SU-DHL-6 (cell line): ENCODE results near the gene LRRC71.

Experiments
- H2AFZ ChIP-seq: fragments of 200-600 bp; sonication (generic); 2 replicates; pipeline ENCODE4 v1.6.1; 2014; ENCODE audit warnings: low read depth, mild to moderate bottlenecking, moderate library complexity, mixed read lengths, antibody characterized with exemption, low read length; ENCODE audit not compliant: severe bottlenecking
- H3F3A ChIP-seq: fragments of 200-600 bp; shearing (Covaris generic); 2 replicates; pipeline ENCODE4 v1.6.0; 2016; ENCODE audit warnings: antibody characterized with exemption, mild to moderate bottlenecking; ENCODE audit not compliant: insufficient read depth
- H3K27ac ChIP-seq: fragments of 200-600 bp; sonication (generic); 2 replicates; pipeline ENCODE4 v1.5.1; 2016; ENCODE audit warnings: low read depth, mild to moderate bottlenecking, low read length, moderate library complexity, mixed read lengths
- H3K27me3 ChIP-seq: fragments of 200-600 bp; sonication (generic), shearing (Covaris generic); 2 replicates; pipeline ENCODE4 v1.6.0; 2014; ENCODE audit warnings: mild to moderate bottlenecking, low read length
- H3K36me3 ChIP-seq: fragments of 200-600 bp; sonication (generic); 2 replicates; pipeline ENCODE4 v1.6.1; 2014; ENCODE audit warnings: mild to moderate bottlenecking, low read length, mixed read lengths
- H3K4me2 ChIP-seq: fragments of 300-600, 200-600 bp; shearing (Covaris generic), sonication (generic); 2 replicates; pipeline ENCODE4 v1.6.0; 2014; ENCODE audit warnings: low read length, low read depth, mild to moderate bottlenecking; ENCODE audit not compliant: poor library complexity, severe bottlenecking
- H3K4me3 ChIP-seq: fragments of 200-600 bp; sonication (generic); 2 replicates; pipeline ENCODE4 v1.5.1; 2014; ENCODE audit warnings: antibody characterized with exemption, low read length, mild to moderate bottlenecking, mixed read lengths; ENCODE audit not compliant: insufficient read depth, poor library complexity, severe bottlenecking
- H3K79me2 ChIP-seq: fragments of 200-600 bp; sonication (generic); 2 replicates; pipeline ENCODE4 v1.6.1; 2014; ENCODE audit warnings: mild to moderate bottlenecking, low read length, moderate library complexity; ENCODE audit not compliant: insufficient read depth
- H3K9ac ChIP-seq: fragments of 200-600 bp; sonication (generic); 2 replicates; pipeline ENCODE4 v1.7.0; 2014; ENCODE audit warnings: mild to moderate bottlenecking, low read length
- H3K9me2 ChIP-seq: fragments of 200-600 bp; sonication (generic); replicated peaks from 2 replicates; pipeline ENCODE4 v1.6.1; 2014; ENCODE audit warnings: low read length; ENCODE audit not compliant: insufficient read depth
- H3K9me3 ChIP-seq: fragments of 200-600 bp; sonication (generic); 2 replicates; pipeline ENCODE4 v1.6.1; 2014; ENCODE audit warnings: low read length, mixed read lengths; ENCODE audit not compliant: insufficient read depth
- H4K20me1 ChIP-seq: fragments of 200-600 bp; sonication (generic); 2 replicates; pipeline ENCODE4 v1.6.1; 2014; ENCODE audit warnings: low read depth, mild to moderate bottlenecking, antibody characterized with exemption, low read length, moderate library complexity, mixed read lengths
- CTCF ChIP-seq: fragments of 200-600 bp; sonication (generic); IDR thresholded peaks from one replicate; pipeline ENCODE4 v1.5.1; 2017; ENCODE audit warnings: antibody characterized with exemption, mild to moderate bottlenecking, low read length, moderate library complexity; ENCODE audit not compliant: insufficient read depth, poor library complexity, severe bottlenecking
- EZH2phosphoT487 ChIP-seq: fragments of 200-600 bp; sonication (generic), shearing (Covaris generic); conservative IDR thresholded peaks from 2 replicates; pipeline ENCODE4 v1.6.1; 2018; ENCODE audit warnings: mild to moderate bottlenecking, antibody characterized with exemption, low read length, moderate library complexity, mixed read lengths

Gene LRRC71

GRCh38 chr1:156877433-156878170 lies 42.8 kb upstream of the LRRC71 start:
- H3K9me2 ChIP-seq: no peaks in the 10 kb centered on the region
- no peak overlapping the region for H3K4me3 ChIP-seq
- TF ChIP-seq EZH2phosphoT487: no peak
- no peak for TF ChIP-seq CTCF
- H2AFZ ChIP-seq: no peak overlapping the region
- H3K36me3 ChIP-seq: no peaks in the 10 kb centered on the region
- no peaks in the 10 kb centered on the region for H3K9me3 ChIP-seq
- no peaks in the 10 kb centered on the region for H3F3A ChIP-seq
- no peak overlapping the region for H3K4me2 ChIP-seq
- no peaks in the 10 kb centered on the region for H3K79me2 ChIP-seq
- no peak overlapping the region for H3K27ac ChIP-seq
- no peaks in the 10 kb centered on the region for H3K27me3 ChIP-seq
- H4K20me1 ChIP-seq: no peaks in the 10 kb centered on the region
- H3K9ac ChIP-seq: no peak overlapping the region

- H3K9ac ChIP-seq: no peak overlapping the region
- no peak overlapping the region for H3K27ac ChIP-seq
- H3F3A ChIP-seq: no peaks in the 10 kb centered on the region
- no peaks in the 10 kb centered on the region for H4K20me1 ChIP-seq
- no peak overlapping the region for H2AFZ ChIP-seq
- no peak for TF ChIP-seq CTCF
- no peak for TF ChIP-seq EZH2phosphoT487
- no peak overlapping the region for H3K4me3 ChIP-seq
- H3K4me2 ChIP-seq: no peak overlapping the region
- H3K36me3 ChIP-seq: no peaks in the 10 kb centered on the region
- no peaks in the 10 kb centered on the region for H3K9me3 ChIP-seq
- no peaks in the 10 kb centered on the region for H3K79me2 ChIP-seq
- H3K9me2 ChIP-seq: no peaks in the 10 kb centered on the region
- no peaks in the 10 kb centered on the region for H3K27me3 ChIP-seq
Observed at GRCh38 chr1:156879876-156880275, 40.6 kb upstream of the LRRC71 start.

GRCh38 chr1:156880473-156880872 lies 40.0 kb upstream of the LRRC71 start:
- Histone ChIP-seq H3K27me3 (no peaks in the 10 kb centered on the region), H3K4me3 (no peak overlapping the region)

More at GRCh38 chr1:156880473-156880872, 40.0 kb upstream of the LRRC71 start:
- H3K27ac ChIP-seq: no peak overlapping the region
- TF ChIP-seq EZH2phosphoT487: no peak
- no peak for TF ChIP-seq CTCF
- no peak overlapping the region for H2AFZ ChIP-seq
- H3K4me2 ChIP-seq: no peak overlapping the region
- no peaks in the 10 kb centered on the region for H3F3A ChIP-seq
- no peak overlapping the region for H3K9ac ChIP-seq
- no peaks in the 10 kb centered on the region for H3K9me2 ChIP-seq
- H3K79me2 ChIP-seq: no peaks in the 10 kb centered on the region
- no peaks in the 10 kb centered on the region for H4K20me1 ChIP-seq
- H3K9me3 ChIP-seq: no peaks in the 10 kb centered on the region
- H3K36me3 ChIP-seq: no peaks in the 10 kb centered on the region
